ENCODE results near the gene ORMDL1.
A peak's percentile ranks its signal among the peaks of the same experiment; 100 is the strongest.
"Not testable (repeated sequence)": the region's sequence is repeated elsewhere in the genome, so short reads cannot be mapped to it uniquely, and the experiment has no call there.

Gene ORMDL1

DNA sequence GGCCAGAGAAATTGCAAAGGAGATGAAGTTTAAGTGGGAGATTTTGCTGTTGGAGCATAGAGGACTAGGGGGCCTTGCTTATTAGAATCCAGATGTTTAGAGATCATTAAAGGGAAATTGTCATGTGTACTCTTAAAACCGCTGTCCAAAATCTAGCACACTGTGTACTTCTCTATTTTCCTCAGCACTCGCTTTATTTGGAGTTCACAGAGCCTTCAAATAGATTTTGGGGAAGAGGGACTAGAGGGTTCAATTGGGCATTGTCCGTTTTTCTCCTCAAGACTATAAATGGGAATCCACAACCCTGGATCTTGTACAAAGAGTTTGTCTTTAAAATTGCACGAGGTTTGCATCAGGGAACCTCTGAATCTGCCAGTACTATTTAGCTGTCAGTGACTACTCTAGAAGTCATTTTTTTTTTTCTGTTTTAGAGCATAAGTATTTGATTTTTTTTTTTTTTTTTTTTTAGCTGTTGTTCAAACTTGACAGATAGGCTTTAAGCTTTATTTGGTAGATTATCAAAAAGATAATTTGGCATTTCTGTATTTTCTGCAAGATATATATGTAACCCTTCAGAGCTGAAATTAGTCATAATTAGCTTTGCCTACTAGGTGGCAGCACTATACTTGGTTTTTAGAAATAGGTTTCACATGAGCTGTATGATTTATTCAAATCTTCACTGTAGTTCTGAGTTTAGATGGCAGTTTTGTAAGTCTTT, 14.3 kb upstream of the ORMDL1 start:
- no peaks in the 10 kb centered on the region for H3K27me3 Mint-ChIP-seq
- peaks cover 2 to 14% of the 10 kb centered on the region in 2 donors for H3K4me1 Mint-ChIP-seq (ENCODE audit: low read depth in 2 of 2)
- DNase-seq (no peak), ATAC-seq (replicated peaks) (peak; percentile 49)
- H3K27ac Mint-ChIP-seq = no peak overlapping the region
- no peaks in the 10 kb centered on the region for H3K9me3 Mint-ChIP-seq
- peaks cover 29% of the 10 kb centered on the region for H3K36me3 Mint-ChIP-seq (ENCODE audit: insufficient read depth)
- H3K4me3 Mint-ChIP-seq = no peak overlapping the region

- Mint-ChIP-seq H3K9me3 (no peaks in the 10 kb centered on the region), H3K27ac (no peak overlapping the region), H3K36me3 (ENCODE audit: insufficient read depth) (peaks cover 34% of the 10 kb centered on the region), H3K4me1 (ENCODE audit: low read depth in 2 of 2) (peaks cover 2 to 18% of the 10 kb centered on the region in 2 donors), H3K27me3 (no peaks in the 10 kb centered on the region), H3K4me3 (no peak overlapping the region)
- ATAC-seq (replicated peaks) (no peak), DNase-seq (no peak)
Observed at GRCh38 chr2:189797902-189798301, 13.8 kb upstream of the ORMDL1 start.

GRCh38 chr2:189794310-189794709, 10.2 kb upstream of the ORMDL1 start:
- H3K9me3 Mint-ChIP-seq = no peaks in the 10 kb centered on the region
- DNase-seq (no peak), ATAC-seq (replicated peaks) (no peak)
- no peak overlapping the region for H3K4me3 Mint-ChIP-seq
- peaks cover 7 to 22% of the 10 kb centered on the region in 2 donors for H3K4me1 Mint-ChIP-seq (ENCODE audit: low read depth in 2 of 2)
- no peaks in the 10 kb centered on the region for H3K27me3 Mint-ChIP-seq
- peak overlapping the region in 1 of 2 donors; percentile 13 for H3K27ac Mint-ChIP-seq
- peaks cover 45% of the 10 kb centered on the region for H3K36me3 Mint-ChIP-seq (ENCODE audit: insufficient read depth)

DNA sequence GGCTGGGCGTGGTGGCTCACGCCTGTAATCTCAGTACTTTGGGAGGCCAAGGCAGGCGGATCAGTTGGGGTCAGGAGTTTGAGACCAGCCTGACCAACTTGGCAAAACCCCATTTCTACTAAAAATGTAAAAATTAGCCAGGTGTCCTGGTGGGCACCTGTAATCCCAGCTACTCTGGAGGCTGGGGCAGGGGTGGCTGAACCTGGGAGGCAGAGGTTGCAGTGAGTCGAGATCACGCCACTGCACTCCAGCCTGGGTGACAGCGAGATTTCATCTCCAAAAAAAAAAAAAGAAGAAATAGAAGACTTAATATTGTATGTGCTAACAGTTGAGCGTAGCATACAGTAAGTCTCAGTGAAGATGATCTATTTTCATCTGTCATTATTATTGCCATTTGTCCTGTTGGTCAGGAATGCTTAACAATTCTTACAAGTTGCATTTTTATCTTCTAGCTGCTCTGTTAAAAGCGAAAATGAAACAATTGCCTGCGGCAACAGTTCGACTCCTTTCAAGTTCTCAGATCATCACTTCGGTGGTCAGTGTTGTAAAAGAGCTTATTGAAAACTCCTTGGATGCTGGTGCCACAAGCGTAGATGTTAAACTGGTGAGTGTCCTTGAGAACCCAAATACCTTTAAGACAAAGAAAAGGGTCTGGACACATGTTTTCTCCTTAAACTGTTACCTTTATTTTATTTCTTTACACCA, 7.4 kb upstream of the ORMDL1 start:
- Mint-ChIP-seq H3K36me3 (ENCODE audit: insufficient read depth) (peaks cover 46% of the 10 kb centered on the region), H3K4me3 (peak overlapping the region; percentile 85 to 86), H3K27ac (peak overlapping the region; percentile 97), H3K9me3 (no peaks in the 10 kb centered on the region), H3K4me1 (ENCODE audit: low read depth in 2 of 2) (peaks cover 7 to 23% of the 10 kb centered on the region in 2 donors), H3K27me3 (no peaks in the 10 kb centered on the region)
- DNase-seq (peak in 2 of 3 experiments; percentile 6 to 32), ATAC-seq (replicated peaks) (peak; percentile 89)

DNA sequence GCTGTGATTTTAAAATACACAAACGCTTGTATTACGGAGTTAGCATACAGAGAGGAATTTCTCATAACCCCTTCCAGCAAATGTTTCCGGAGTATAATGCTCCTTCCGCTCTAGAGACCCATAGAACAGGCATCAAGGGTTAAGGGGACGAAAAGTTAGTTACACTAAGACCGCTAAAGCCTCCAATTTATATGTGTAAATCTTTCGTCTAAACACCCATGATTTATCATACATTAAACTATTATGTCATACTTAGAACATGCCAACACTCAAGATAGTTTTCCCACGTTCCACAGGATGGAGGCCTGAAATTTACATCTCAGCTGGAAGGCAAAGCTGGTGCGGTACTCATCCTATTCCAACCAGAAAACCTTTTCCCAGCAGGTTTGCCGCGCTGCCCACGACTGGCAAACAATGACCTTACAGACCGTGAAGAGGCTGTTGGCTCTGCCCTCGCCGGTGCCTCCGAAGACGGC, 650 bp downstream of the ORMDL1 start:
- Mint-ChIP-seq H3K27ac (peak overlapping the region; percentile 96), H3K4me1 (ENCODE audit: low read depth in 2 of 2) (peaks cover 35 to 58% of the 10 kb centered on the region in 2 donors), H3K36me3 (ENCODE audit: insufficient read depth) (peaks cover 55% of the 10 kb centered on the region), H3K9me3 (no peaks in the 10 kb centered on the region), H3K4me3 (peak overlapping the region; percentile 88 to 90), H3K27me3 (no peaks in the 10 kb centered on the region)
- ATAC-seq (replicated peaks) (peak; percentile 1), DNase-seq (no peak)

GRCh38 chr2:189782221-189782671, 1.9 kb downstream of the ORMDL1 start:
- DNase-seq (no peak), ATAC-seq (replicated peaks) (no peak)
- Mint-ChIP-seq H3K9me3 (no peaks in the 10 kb centered on the region), H3K4me1 (ENCODE audit: low read depth in 2 of 2) (peaks cover 38 to 55% of the 10 kb centered on the region in 2 donors), H3K27me3 (no peaks in the 10 kb centered on the region), H3K27ac (peak overlapping the region; percentile 96), H3K36me3 (ENCODE audit: insufficient read depth) (peaks cover 65% of the 10 kb centered on the region), H3K4me3 (peak overlapping the region; percentile 88 to 90)

DNA sequence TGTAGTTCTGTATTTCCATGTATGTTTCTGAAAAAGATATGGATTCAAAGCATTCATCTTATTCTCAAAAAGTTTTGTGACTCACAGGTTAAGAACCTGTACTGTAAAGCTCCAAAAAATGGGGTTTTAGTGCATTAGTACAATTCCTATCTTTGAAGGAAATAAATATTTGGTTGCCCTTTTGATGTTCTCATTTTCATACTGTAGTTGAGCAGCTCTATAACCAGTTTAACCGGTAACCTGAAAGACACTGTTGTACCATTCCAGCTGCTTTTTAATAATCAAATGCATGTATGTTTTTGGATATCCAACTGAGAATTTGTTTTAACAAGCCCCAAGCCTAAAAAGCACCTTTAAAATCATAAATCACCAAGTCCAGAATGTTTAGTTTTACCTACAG, 11.9 kb downstream of the ORMDL1 start:
- H3K27me3 Mint-ChIP-seq = no peaks in the 10 kb centered on the region
- H3K27ac Mint-ChIP-seq = no peak overlapping the region
- H3K4me1 Mint-ChIP-seq (ENCODE audit: low read depth in 2 of 2) = peaks cover 3 to 4% of the 10 kb centered on the region in 2 donors
- H3K9me3 Mint-ChIP-seq = no peaks in the 10 kb centered on the region
- no peak for DNase-seq
- ATAC-seq (replicated peaks) = no peak
- no peak overlapping the region for H3K4me3 Mint-ChIP-seq
- peaks cover 83% of the 10 kb centered on the region for H3K36me3 Mint-ChIP-seq (ENCODE audit: insufficient read depth)

GRCh38 chr2:189770590-189771322, 13.4 kb downstream of the ORMDL1 start:
- DNase-seq = no peak
- Mint-ChIP-seq H3K27me3 (no peaks in the 10 kb centered on the region), H3K9me3 (no peaks in the 10 kb centered on the region), H3K36me3 (ENCODE audit: insufficient read depth) (peaks cover 72% of the 10 kb centered on the region), H3K4me1 (ENCODE audit: low read depth in 2 of 2) (peaks cover 3 to 4% of the 10 kb centered on the region in 2 donors), H3K27ac (no peak overlapping the region), H3K4me3 (no peak overlapping the region)
- ATAC-seq (replicated peaks) = no peak

DNA sequence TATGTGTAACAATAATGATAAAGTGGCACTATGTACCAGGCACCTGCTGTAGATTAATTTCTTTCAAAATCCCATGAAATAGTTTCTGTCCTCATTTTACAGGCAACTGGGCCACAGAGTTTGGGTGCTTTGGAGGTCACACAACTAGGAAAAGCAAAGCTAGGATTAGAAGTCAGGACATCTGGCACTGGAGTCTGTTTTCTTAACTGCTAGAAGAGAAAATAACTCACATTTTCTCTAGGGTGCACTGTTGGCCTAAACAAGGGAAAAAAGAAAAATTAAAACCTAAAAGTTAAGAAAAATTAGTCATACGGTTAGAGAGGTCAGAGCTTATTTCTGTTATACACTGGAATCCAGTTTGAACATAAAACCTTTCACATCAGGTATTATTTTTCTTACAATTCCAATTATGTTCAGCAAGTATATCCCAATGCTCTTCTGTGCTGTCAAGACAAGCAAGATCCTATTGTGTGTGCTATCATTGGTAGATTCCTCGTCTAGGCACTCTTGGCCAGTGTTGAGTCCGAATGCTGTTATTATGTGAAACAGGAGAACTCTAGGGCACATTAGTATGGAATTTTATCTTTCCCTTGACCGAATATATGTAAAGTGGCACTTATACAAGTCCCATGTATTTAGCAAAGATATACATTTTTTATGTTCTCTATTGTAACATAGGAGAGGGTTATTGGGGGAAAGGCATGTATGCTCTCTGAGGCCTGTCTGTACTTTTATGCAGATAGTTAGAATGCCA, 20.1 kb downstream of the ORMDL1 start:
- H3K9me3 Mint-ChIP-seq = no peaks in the 10 kb centered on the region
- ATAC-seq (replicated peaks) = no peak
- peaks cover 26% of the 10 kb centered on the region for H3K36me3 Mint-ChIP-seq (ENCODE audit: insufficient read depth)
- H3K27ac Mint-ChIP-seq = no peak overlapping the region
- no peak overlapping the region for H3K4me3 Mint-ChIP-seq
- DNase-seq = no peak
- H3K4me1 Mint-ChIP-seq (ENCODE audit: low read depth in 2 of 2) = peaks cover 7 to 9% of the 10 kb centered on the region in 2 donors
- no peaks in the 10 kb centered on the region for H3K27me3 Mint-ChIP-seq

- Mint-ChIP-seq H3K4me1 (ENCODE audit: low read depth in 2 of 2) (peaks cover 6 to 9% of the 10 kb centered on the region in 2 donors), H3K27me3 (no peaks in the 10 kb centered on the region), H3K36me3 (ENCODE audit: insufficient read depth) (peaks cover 15% of the 10 kb centered on the region), H3K27ac (peak within 1 kb of the TSS; percentile 96 to 98), H3K4me3 (peak within 1 kb of the TSS; percentile 94 to 97), H3K9me3 (no peaks in the 10 kb centered on the region)
- ATAC-seq (replicated peaks) = peak; percentile 91
- DNase-seq = peak; percentile 89 to 92 (median 91)
Observed at GRCh38 chr2:189762551-189763298, 21.4 kb downstream of the ORMDL1 start, which contains the start of gene OSGEPL1. OSGEPL1 (minus strand) TSS chr2:189762792; CDS start chr2:189761640, 1,152 bp downstream.

DNA sequence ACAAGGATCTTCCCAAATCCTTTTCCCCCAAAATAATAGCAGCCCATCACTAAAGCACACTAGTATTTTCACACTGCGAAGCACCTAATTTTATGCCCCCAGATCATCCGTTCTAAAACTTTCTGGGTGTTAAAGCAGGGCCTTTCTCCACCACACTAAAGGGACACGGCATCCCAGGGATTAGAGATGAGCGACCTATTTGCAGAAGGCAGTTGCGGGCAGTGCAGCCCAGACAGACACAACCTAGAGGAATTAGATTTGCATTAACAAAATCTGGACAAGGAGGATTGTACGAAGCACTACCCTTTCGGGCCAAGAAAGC, 21.9 kb downstream of the ORMDL1 start:
- Mint-ChIP-seq H3K27me3 (no peaks in the 10 kb centered on the region), H3K4me1 (ENCODE audit: low read depth in 2 of 2) (peaks cover 6 to 9% of the 10 kb centered on the region in 2 donors), H3K4me3 (peak overlapping the region; percentile 94 to 97), H3K27ac (peak overlapping the region; percentile 96 to 98), H3K9me3 (no peaks in the 10 kb centered on the region), H3K36me3 (ENCODE audit: insufficient read depth) (peaks cover 15% of the 10 kb centered on the region)
- no peak for DNase-seq
- ATAC-seq (replicated peaks) = no peak

GRCh38 chr2:189760154-189760553, 24.0 kb downstream of the ORMDL1 start:
- not testable (repeated sequence) for H3K27me3 Mint-ChIP-seq; H3K27ac Mint-ChIP-seq; H3K4me1 Mint-ChIP-seq (ENCODE audit: low read depth in 2 of 2); DNase-seq; H3K4me3 Mint-ChIP-seq; ATAC-seq (replicated peaks); H3K9me3 Mint-ChIP-seq
- H3K36me3 Mint-ChIP-seq (ENCODE audit: insufficient read depth) = peaks cover 17% of the 10 kb centered on the region
